WERI-Rb-1 (cell line): ENCODE data around the gene OBSL1.

Experiments used
- DNase-seq: peaks from one replicate; pipeline ENCODE4 v3.0.0-alpha.2; 2020
- H3K27ac ChIP-seq: fragments of 250-450 bp; sonication (Bioruptor Pico); 2 replicates; pipeline ENCODE4 v1.5.1; 2020; ENCODE audit warnings: mild to moderate bottlenecking, moderate library complexity
- H3K27me3 ChIP-seq: fragments of 250-450 bp; sonication (Bioruptor Pico); 2 replicates; pipeline ENCODE4 v1.5.1; 2021; ENCODE audit warnings: mild to moderate bottlenecking, low read depth, moderate library complexity; ENCODE audit not compliant: insufficient read depth, severe bottlenecking
- H3K36me3 ChIP-seq: fragments of 250-450 bp; sonication (Bioruptor Pico); 2 replicates; pipeline ENCODE4 v1.5.1; 2020; ENCODE audit warnings: mild to moderate bottlenecking, moderate library complexity
- H3K4me3 ChIP-seq: 2 replicates; pipeline ENCODE4 v1.5.1; 2011; ENCODE audit warnings: low read depth, mild to moderate bottlenecking, control low read depth, low read length
- H3K9me3 ChIP-seq: fragments of 250-450 bp; sonication (Bioruptor Pico); 2 replicates; pipeline ENCODE4 v1.5.1; 2021; ENCODE audit warnings: mild to moderate bottlenecking, moderate library complexity; ENCODE audit not compliant: severe bottlenecking
- CTCF ChIP-seq: IDR thresholded peaks from 2 replicates; pipeline ENCODE4 v1.5.1; 2011; ENCODE audit warnings: low read depth, mild to moderate bottlenecking, control low read depth, inconsistent platforms, low read length

The OBSL1 gene

DNA sequence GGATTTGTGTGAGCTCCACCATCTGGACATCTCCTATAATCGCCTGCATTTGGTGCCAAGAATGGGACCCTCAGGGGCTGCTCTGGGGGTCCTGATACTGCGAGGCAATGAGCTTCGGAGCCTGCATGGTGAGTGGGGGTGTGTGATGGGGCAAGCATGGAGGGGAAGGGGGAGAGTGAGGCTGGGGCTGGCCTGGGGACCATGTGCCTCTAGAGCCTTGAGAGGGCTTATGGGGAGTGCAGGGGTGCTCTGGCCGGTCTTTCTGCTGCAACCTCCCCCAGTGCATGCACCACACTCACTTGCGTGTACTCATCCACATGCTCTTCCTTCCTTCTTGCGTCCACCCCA lies 34.2 kb upstream of the OBSL1 start:
- Histone ChIP-seq H3K27me3 (no peaks in the 10 kb centered on the region), H3K27ac (no peak overlapping the region), H3K36me3 (peaks cover 5% of the 10 kb centered on the region), H3K4me3 (no peak overlapping the region), H3K9me3 (no peaks in the 10 kb centered on the region)
- DNase-seq = no peak
- TF ChIP-seq CTCF = no peak

- no peak overlapping the region for H3K4me3 ChIP-seq
- no peaks in the 10 kb centered on the region for H3K9me3 ChIP-seq
- TF ChIP-seq CTCF = no peak
- DNase-seq = no peak
- no peaks in the 10 kb centered on the region for H3K27me3 ChIP-seq
- H3K27ac ChIP-seq = no peak overlapping the region
- H3K36me3 ChIP-seq = peaks cover 5% of the 10 kb centered on the region; the same call in 1 of the 2 replicates
These were observed 32.4 kb upstream of the OBSL1 start for GRCh38 chr2:219603771-219604170.

GRCh38 chr2:219598308-219599078 lies 27.2 kb upstream of the OBSL1 start:
- no peaks in the 10 kb centered on the region for H3K36me3 ChIP-seq
- no peaks in the 10 kb centered on the region for H3K27me3 ChIP-seq
- no peak for TF ChIP-seq CTCF
- DNase-seq = no peak
- H3K4me3 ChIP-seq = peak overlapping the region; percentile 71
- no peaks in the 10 kb centered on the region for H3K9me3 ChIP-seq
- H3K27ac ChIP-seq = peak overlapping the region; percentile 79

DNA sequence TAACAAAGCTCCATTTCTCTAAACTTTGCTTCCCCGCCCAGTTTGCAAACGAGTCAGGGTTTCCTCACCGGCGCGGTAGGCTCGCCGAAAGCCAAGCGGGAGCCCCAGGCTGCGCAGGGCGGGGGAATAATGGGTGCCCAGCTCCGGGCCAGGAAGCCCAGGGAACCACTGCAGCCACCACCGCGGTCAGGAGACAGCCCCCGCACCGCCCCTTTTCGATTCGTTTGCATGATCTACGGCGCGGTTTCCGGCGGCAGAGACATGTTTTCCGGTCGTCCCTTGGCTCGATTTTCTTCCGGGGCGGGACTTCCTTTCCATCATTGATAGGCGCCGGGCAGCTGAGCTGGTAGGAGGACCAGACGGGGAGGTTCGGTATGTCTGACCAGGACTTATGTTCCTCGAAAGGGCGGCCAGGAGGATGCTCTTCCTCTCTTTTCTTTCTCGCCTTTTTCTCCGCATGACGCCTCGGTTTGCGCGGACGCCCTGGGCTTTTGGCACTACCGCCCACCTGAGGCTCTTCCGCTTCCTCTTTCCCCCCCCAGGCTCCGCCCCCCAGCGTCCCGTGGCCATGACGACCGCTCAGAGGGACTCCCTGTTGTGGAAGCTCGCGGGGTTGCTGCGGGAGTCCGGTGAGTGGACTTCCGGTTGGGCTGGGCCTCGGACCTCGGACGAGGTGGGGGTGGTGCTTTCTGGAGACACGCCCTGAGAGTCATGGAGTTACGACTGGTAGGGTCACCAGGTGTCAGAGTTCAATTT lies 26.4 kb upstream of the OBSL1 start, which contains the start of gene STK11IP:
Gene STK11IP (plus strand): TSS at position 306 of the 756 bp plus-strand sequence. CDS start 263 bp downstream, at position 569.
- Histone ChIP-seq H3K9me3 (no peaks in the 10 kb centered on the region), H3K36me3 (no peaks in the 10 kb centered on the region), H3K4me3 (peak within 1 kb of the TSS; percentile 71), H3K27me3 (no peaks in the 10 kb centered on the region), H3K27ac (peak within 1 kb of the TSS; percentile 79)
- TF ChIP-seq CTCF = no peak
- peak; percentile 97 for DNase-seq

DNA sequence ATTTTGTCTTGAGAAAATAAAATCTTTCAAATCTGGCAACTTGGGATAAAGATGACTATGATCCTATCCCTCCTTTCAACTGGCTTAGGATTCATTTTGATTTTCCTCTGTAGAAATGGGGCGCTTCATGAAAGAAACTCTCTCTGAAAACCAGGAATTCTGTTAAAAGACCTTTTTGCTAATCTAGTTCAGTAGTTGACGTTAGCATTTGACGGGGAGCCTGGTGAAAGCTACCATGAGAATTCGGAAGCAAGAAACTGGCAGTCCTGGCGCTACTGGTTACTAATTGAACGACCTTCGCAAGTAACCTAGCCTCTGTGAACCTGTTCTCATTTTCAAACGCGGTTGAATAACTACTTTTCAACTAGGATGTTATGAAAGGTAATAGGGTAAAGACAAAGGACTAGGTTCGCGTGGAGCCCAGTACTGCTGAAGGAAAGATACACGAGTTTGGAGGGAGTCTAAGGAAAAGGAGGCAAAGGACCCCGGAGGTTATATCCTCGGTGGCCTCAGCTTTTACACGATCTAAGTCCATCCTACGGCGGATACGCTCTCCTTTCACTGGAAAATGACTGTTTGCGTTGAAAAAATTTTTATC lies 25.7 kb upstream of the OBSL1 start:
- no peak for TF ChIP-seq CTCF
- Histone ChIP-seq H3K4me3 (peak overlapping the region; percentile 71), H3K27me3 (no peaks in the 10 kb centered on the region), H3K36me3 (no peaks in the 10 kb centered on the region), H3K27ac (peak overlapping the region; percentile 79), H3K9me3 (no peaks in the 10 kb centered on the region)
- no peak for DNase-seq
